ENCODE measurements around the gene LGALS14.

Gene LGALS14

GRCh38 chr19:39752390-39752789 lies 48.1 kb downstream of the LGALS14 start:
- DNase-seq, result no peak

- no peak for DNase-seq
Observed at GRCh38 chr19:39752795-39753194, 48.5 kb downstream of the LGALS14 start.

- DNase-seq, result no peak
Observed at GRCh38 chr19:39754544-39754943, 50.3 kb downstream of the LGALS14 start.

- DNase-seq, result no peak
Observed at GRCh38 chr19:39754971-39755370, 50.7 kb downstream of the LGALS14 start.
